B cell (primary cell): ENCODE measurements around the gene ENAM. TPM values are rescaled to one million over a fixed set of nuclear protein-coding genes. Genes with fewer than 3 reads are reported as not detected.
A peak's percentile ranks its signal among the peaks of the same experiment; 100 is the strongest.

ENCODE experiments used
- ATAC-seq: fragments of 200-7000 bp; cut with Tn5 transposase; one replicate; pipeline ENCODE4 v1.10.0; 2021; ENCODE audit warnings: low read depth, mild to moderate bottlenecking, moderate number of reproducible peaks, moderate library complexity
- CTCF ChIA-PET: fragments of 350-600 bp; sonication (Branson Sonifier 250); formaldehyde crosslinking; loops from one replicate; lab custom pipeline; 2021; ENCODE audit warnings: antibody characterized with exemption, inconsistent platforms; lab: Charles Lee
- POLR2A ChIA-PET: fragments of 350-600 bp; sonication (Branson Sonifier 250); formaldehyde crosslinking; loops from one replicate; lab custom pipeline; 2021; ENCODE audit warnings: antibody characterized with exemption; lab: Charles Lee
- DNase-seq: peaks from one replicate; pipeline ENCODE4 v3.0.0; 2013
- H2AFZ ChIP-seq: 2 replicates; pipeline ENCODE4 v1.6.1; 2012; ENCODE audit warnings: mild to moderate bottlenecking, low read depth, low read length; ENCODE audit not compliant: insufficient read depth, poor library complexity, severe bottlenecking
- H3K27ac ChIP-seq, 2 donors: 1 replicate in 1 of 2; 2 replicates in 1 of 2; pipeline ENCODE4 v1.5.1; 2012 to 2013; ENCODE audit warnings: low read length in 2 of 2, mild to moderate bottlenecking in 2 of 2, moderate library complexity in 1 of 2
- H3K27me3 ChIP-seq, 4 experiments: fragments of 200-600 bp in 1 of 4; sonication (generic) in 1 of 4; replicated peaks in 1 of 4; 1 replicate in 2 of 4; 2 replicates in 2 of 4; pipeline versions ENCODE4 v1.6.1 to v1.7.0; 2013 to 2016; ENCODE audit warnings: low read length in 3 of 4, mild to moderate bottlenecking in 2 of 4, mixed read lengths in 1 of 4, moderate library complexity in 1 of 4; ENCODE audit not compliant: insufficient read depth in 4 of 4, control insufficient read depth in 3 of 4; ENCODE audit errors: control extremely low read depth in 1 of 4
- H3K36me3 ChIP-seq, 2 experiments: replicated peaks in 1 of 2; 1 replicate in 1 of 2; 2 replicates in 1 of 2; pipeline versions ENCODE4 v1.6.1 to v1.7.1; 2013; ENCODE audit warnings: low read length in 1 of 2; ENCODE audit not compliant: insufficient read depth in 2 of 2, control insufficient read depth in 1 of 2; ENCODE audit errors: control extremely low read depth in 1 of 2, extremely low read depth in 1 of 2
- H3K4me1 ChIP-seq, 2 donors: fragments of 200-600 bp in 1 of 2; sonication (generic) in 1 of 2; 1 replicate in 1 of 2; 2 replicates in 1 of 2; pipeline versions ENCODE4 v1.5.1 to v1.6.1; 2013 to 2017; ENCODE audit warnings: low read length in 2 of 2; ENCODE audit not compliant: control insufficient read depth in 2 of 2, insufficient read depth in 2 of 2
- H3K4me2 ChIP-seq: replicated peaks from 2 replicates; pipeline ENCODE3; 2012; ENCODE audit warnings: mild to moderate bottlenecking, low read depth, low read length; ENCODE audit not compliant: poor library complexity, severe bottlenecking
- H3K4me3 ChIP-seq, 5 experiments: fragments of 200-600 bp in 1 of 5; sonication (generic) in 1 of 5; 1 replicate in 3 of 5; 2 replicates in 2 of 5; pipeline versions ENCODE4 v1.5.1 to v1.7.0; 2011 to 2016; ENCODE audit warnings: low read length in 4 of 5, mild to moderate bottlenecking in 4 of 5, low read depth in 2 of 5, control low read depth in 1 of 5, moderate library complexity in 1 of 5; ENCODE audit not compliant: insufficient read depth in 1 of 5; ENCODE audit errors: control extremely low read depth in 1 of 5, extremely low read depth in 1 of 5
- H3K79me2 ChIP-seq: fragments of 200-600 bp; sonication (generic); one replicate; pipeline ENCODE4 v1.6.0; 2016; ENCODE audit warnings: low read length; ENCODE audit not compliant: control insufficient read depth, insufficient read depth
- H3K9ac ChIP-seq: fragments of 200-600 bp; sonication (generic); 2 replicates; pipeline ENCODE4 v1.6.1; 2017; ENCODE audit warnings: mild to moderate bottlenecking, low read length, moderate library complexity
- H3K9me3 ChIP-seq, 3 donors: one replicate each; pipeline versions ENCODE4 v1.6.1 to v1.7.1; 2013; ENCODE audit warnings: low read length in 2 of 3; ENCODE audit not compliant: control insufficient read depth in 2 of 3, insufficient read depth in 1 of 3; ENCODE audit errors: control extremely low read depth in 1 of 3
- H4K20me1 ChIP-seq: 2 replicates; pipeline ENCODE4 v1.6.0; 2012; ENCODE audit warnings: mild to moderate bottlenecking, low read length; ENCODE audit not compliant: insufficient read depth, control insufficient read depth, poor library complexity, severe bottlenecking
- H3K27ac Mint-ChIP-seq: one replicate; pipeline ENCODE4 v1.8.0; 2021; ENCODE audit warnings: mixed read lengths
- H3K27me3 Mint-ChIP-seq: one replicate; pipeline ENCODE4 v1.8.0; 2021; ENCODE audit warnings: mixed read lengths
- H3K4me1 Mint-ChIP-seq: one replicate; pipeline ENCODE4 v1.8.0; 2021; ENCODE audit warnings: mixed read lengths
- H3K4me3 Mint-ChIP-seq: one replicate; pipeline ENCODE4 v1.8.0; 2021; ENCODE audit warnings: mixed read lengths
- H3K9me3 Mint-ChIP-seq: one replicate; pipeline ENCODE4 v1.8.0; 2022; ENCODE audit warnings: mixed read lengths; ENCODE audit not compliant: insufficient read depth
- EZH2 ChIP-seq: IDR thresholded peaks from 2 replicates; pipeline ENCODE4 v1.6.1; 2012; ENCODE audit warnings: borderline replicate concordance, low read depth, mild to moderate bottlenecking, moderate library complexity, low read length; ENCODE audit not compliant: insufficient read depth, poor library complexity, severe bottlenecking
- WGBS: methylation state at CpG from one replicate; pipeline ENCODE4 v1.1.5; 2013; ENCODE audit warnings: missing lambda C conversion rate; ENCODE audit not compliant: insufficient coverage; 5-methylcytosine and 5-hydroxymethylcytosine counted together
- intact Hi-C: fragments of 100-400 bp; cut with micrococcal nuclease; formaldehyde crosslinking; loops from one replicate; pipeline ENCODE4 v1.10.0; 2022
- polyA plus RNA-seq: library from polyadenylated mRNA; depleted of rRNA; stranded (reverse); fragments of >200 nt; gene quantifications from 2 replicates; pipeline ENCODE4 v1.2.3, GENCODE V29; 2012
- total RNA-seq, 2 donors: library from RNA; stranded (reverse); fragments of 120-200 nt in 1 of 2; gene quantifications; 1 replicate in 1 of 2; 2 replicates in 1 of 2; pipeline versions ENCODE4 v1.2.3 to v1.2.4, GENCODE V29; 2013 to 2022
- TF ChIP-seq, protein P1 (sequence below): fragments of 200-600 bp; IDR thresholded peaks from one replicate; pipeline ENCODE4 v1.8.0; 2022; ENCODE audit warnings: antibody characterized with exemption, mild to moderate bottlenecking

Gene ENAM
- total and polyA plus RNA-seq, 2 donors (not counting 1 experiment from before 2014, with no cell fraction given) = not detected

DNA sequence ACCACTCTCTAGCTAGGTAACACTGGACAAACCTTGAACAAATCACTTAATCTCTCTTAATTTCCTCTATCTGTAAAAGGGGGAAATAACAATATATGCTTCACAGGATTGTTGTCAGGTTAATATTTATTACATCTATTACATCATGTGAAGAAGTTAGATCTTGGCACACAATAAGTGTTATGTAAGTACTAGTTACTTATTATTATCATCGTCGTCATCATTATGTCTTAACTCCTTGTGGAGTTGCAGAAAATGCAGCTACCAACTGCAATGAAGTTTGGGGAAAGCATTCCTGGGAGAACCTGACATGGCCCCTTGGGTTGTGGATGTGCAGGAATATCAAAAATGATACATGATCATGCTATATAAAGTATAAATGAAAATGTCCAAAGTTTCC is 42.5 kb downstream of the ENAM start:
- peaks cover 0 to 4% (median 0%) of the 10 kb centered on the region in 3 donors for H3K9me3 ChIP-seq
- ATAC-seq = no peak
- no peak overlapping the region for H3K4me3 ChIP-seq
- H3K79me2 ChIP-seq = peaks cover 15% of the 10 kb centered on the region
- Mint-ChIP-seq H3K27ac (no peak overlapping the region), H3K4me1 (peaks cover 51% of the 10 kb centered on the region), H3K9me3 (no peaks in the 10 kb centered on the region), H3K27me3 (no peaks in the 10 kb centered on the region), H3K4me3 (peak overlapping the region; percentile 1)
- H3K9ac ChIP-seq = no peak overlapping the region
- WGBS = no CpG with 5 or more reads among the region's 2 CpGs
- TF ChIP-seq EZH2 = no peak
- TF ChIP-seq, protein P1, sequence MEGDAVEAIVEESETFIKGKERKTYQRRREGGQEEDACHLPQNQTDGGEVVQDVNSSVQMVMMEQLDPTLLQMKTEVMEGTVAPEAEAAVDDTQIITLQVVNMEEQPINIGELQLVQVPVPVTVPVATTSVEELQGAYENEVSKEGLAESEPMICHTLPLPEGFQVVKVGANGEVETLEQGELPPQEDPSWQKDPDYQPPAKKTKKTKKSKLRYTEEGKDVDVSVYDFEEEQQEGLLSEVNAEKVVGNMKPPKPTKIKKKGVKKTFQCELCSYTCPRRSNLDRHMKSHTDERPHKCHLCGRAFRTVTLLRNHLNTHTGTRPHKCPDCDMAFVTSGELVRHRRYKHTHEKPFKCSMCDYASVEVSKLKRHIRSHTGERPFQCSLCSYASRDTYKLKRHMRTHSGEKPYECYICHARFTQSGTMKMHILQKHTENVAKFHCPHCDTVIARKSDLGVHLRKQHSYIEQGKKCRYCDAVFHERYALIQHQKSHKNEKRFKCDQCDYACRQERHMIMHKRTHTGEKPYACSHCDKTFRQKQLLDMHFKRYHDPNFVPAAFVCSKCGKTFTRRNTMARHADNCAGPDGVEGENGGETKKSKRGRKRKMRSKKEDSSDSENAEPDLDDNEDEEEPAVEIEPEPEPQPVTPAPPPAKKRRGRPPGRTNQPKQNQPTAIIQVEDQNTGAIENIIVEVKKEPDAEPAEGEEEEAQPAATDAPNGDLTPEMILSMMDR = no peak
- H3K27me3 ChIP-seq = no peaks in the 10 kb centered on the region
- POLR2A ChIA-PET = no interaction called here
- no peaks in the 10 kb centered on the region for H4K20me1 ChIP-seq
- H3K4me1 ChIP-seq = peaks cover 38 to 39% of the 10 kb centered on the region in 2 donors
- intact Hi-C loops = no loop called here
- no peaks in the 10 kb centered on the region for H3K36me3 ChIP-seq
- H2AFZ ChIP-seq = peak overlapping the region; percentile 4
- CTCF ChIA-PET = interaction anchor here (0.6 to 1.7 kb wide), 3 partner anchors 16 to 233 kb away, joined by 3 to 4 read pairs (median 4); no protein-coding TSS in a partner anchor
- no peak for DNase-seq
- peak overlapping the region; percentile 58 for H3K4me2 ChIP-seq
- H3K27ac ChIP-seq = no peak overlapping the region

DNA sequence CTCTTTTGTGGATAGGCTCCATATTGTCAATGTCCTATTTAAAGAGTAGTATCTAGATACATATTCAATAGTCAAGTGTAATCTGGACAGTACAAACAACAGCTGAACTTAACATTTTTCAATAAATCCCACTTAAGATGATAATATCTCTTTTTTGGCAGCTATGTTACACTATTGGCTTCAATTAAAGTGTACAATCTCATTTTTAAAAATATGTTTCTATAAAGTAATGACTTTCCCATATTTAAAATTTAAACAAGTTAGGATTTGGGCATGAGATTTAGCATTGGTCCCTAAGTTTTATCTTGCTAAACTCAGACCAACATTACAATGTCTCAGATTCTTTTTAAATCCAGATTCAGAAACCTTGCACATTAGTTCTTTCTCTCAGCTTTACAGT is 45.6 kb downstream of the ENAM start:
- DNase-seq = no peak
- H3K9ac ChIP-seq = no peak overlapping the region
- no peak overlapping the region for H2AFZ ChIP-seq
- H3K4me2 ChIP-seq = no peak overlapping the region
- H3K27ac ChIP-seq = no peak overlapping the region
- H3K27me3 ChIP-seq = no peaks in the 10 kb centered on the region
- H3K4me3 ChIP-seq = no peak overlapping the region
- H3K9me3 ChIP-seq = peaks cover 0 to 4% (median 0%) of the 10 kb centered on the region in 3 donors
- intact Hi-C loops = no loop called here
- no peaks in the 10 kb centered on the region for H3K79me2 ChIP-seq
- Mint-ChIP-seq H3K27ac (no peak overlapping the region), H3K27me3 (no peaks in the 10 kb centered on the region), H3K4me1 (peaks cover 56% of the 10 kb centered on the region), H3K9me3 (no peaks in the 10 kb centered on the region), H3K4me3 (no peak overlapping the region)
- TF ChIP-seq, protein P1 = no peak
- TF ChIP-seq EZH2 = no peak
- peaks cover 54 to 56% of the 10 kb centered on the region in 2 donors for H3K4me1 ChIP-seq
- ATAC-seq = no peak
- no peaks in the 10 kb centered on the region for H3K36me3 ChIP-seq
- H4K20me1 ChIP-seq = no peaks in the 10 kb centered on the region
- CTCF ChIA-PET = interaction anchor here (1.0 kb wide), 1 partner anchor 15 kb away, joined by 3 read pairs; the partner anchor contains the start of gene UTP3
- POLR2A ChIA-PET = no interaction called here
